ENCODE results near the gene RGS5.

GRCh38 chr1:163115887-163116286, 86.8 kb downstream of the RGS5 start:
- TF ChIP-seq CTCF (IDR thresholded peaks at IDR 0.05; ENCODE audit: insufficient read depth, low read length, poor library complexity, severe bottlenecking) = no peak
- TF ChIP-seq EZH2phosphoT487 (conservative IDR thresholded peaks at IDR 0.05; ENCODE audit: low read length) = no peak

Data from SU-DHL-6 (cell line).